Activated CD8-positive, alpha-beta memory T cell treated with anti-CD3 and anti-CD28 coated beads for 4 hours (primary cell): ENCODE results near the gene BHMT.
"Not testable (repeated sequence)": the region's sequence is repeated elsewhere in the genome, so short reads cannot be mapped to it uniquely, and the experiment has no call there.

Experiments
- DNase-seq, 2 donors: peaks; one replicate each; pipeline ENCODE4 v3.0.0-alpha.2; 2020; ENCODE audit warnings: low read depth in 2 of 2

Gene BHMT

DNA sequence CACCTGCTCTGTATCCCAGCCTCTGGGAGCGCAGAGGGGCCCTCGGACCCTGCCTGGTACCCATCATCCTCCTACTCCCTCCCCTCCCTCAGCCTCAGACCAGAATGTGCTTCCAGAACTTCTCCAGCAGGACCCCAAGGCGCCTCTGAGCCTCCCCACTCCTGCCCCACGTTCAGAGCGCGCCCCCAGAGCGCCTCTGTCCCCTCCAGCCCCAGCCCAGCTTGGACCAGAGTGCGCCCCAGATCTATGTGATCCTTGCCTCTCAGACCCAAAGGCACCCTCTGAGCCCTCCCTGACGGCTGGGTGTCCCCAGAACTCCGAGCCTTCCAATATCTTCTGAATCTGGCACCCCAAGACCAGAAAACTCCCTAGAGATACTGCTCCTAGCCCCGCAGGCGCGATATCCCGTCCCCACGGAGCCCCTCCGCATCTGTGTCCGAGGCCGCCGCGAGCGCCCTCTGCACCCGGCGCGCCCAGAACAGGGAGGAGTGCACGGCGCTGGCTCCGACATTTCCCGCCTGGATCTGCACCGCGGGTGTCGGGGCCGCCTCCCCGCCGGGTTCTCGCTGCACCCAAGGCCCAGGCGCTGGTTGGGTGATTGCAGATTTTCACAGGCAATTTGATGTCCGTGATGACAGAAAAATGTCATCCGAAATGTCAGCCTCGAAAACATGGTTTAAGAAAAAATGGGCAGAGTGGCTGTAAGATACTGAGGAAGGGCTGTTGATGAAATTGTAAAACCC is 522 bp downstream of the BHMT start:
- no peak for DNase-seq

DNA sequence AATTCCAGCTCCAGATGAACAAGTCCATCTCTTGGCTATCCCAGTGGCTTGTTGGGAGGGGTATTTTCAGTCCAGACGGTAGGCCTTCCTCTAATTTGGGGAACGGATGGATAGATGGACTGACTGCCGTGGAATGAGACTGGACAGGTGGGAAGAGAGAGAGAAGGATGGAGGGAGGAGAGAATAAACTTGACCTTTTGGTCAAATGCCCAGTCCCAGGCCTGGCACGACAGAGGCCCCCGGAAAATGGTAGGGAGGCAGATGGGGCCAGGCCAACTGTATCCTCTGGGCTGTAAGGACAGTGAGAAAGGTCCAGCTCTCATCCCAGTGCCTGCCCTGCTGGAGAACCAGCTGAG is 1.1 kb downstream of the BHMT start:
- no peak for DNase-seq

DNA sequence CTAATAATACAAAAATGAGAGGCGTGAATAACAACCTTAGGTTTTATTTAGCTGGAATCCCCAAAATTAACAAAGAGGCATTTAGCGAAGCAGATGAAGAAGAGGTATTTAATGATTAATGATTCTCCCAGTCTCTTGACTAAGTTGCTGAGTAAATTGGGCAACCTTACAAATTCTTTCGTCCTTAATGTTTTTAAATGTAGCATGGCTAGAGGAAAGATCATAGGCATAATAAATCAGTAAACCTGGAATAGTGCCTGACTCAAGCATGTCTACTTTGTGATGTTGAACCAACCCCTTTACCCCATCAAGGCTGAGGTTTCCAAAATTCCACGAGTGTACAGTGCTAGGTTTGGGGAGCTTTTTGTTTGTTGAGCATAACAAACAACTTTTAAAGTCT is 7.9 kb downstream of the BHMT start:
- DNase-seq: no peak

DNA sequence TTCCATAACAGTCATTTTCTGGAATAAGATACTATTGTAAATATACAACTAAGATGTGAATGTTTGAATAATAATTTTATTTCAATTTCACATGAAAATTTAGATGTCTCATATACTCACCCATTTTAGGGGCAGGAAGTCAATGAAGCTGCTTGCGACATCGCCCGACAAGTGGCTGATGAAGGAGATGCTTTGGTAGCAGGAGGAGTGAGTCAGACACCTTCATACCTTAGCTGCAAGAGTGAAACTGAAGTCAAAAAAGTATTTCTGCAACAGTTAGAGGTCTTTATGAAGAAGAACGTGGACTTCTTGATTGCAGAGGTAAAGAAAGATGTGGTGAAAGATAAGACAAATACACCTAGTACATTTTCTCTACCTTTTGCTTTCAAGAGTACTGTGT is 8.6 kb downstream of the BHMT start:
- DNase-seq: no peak

DNA sequence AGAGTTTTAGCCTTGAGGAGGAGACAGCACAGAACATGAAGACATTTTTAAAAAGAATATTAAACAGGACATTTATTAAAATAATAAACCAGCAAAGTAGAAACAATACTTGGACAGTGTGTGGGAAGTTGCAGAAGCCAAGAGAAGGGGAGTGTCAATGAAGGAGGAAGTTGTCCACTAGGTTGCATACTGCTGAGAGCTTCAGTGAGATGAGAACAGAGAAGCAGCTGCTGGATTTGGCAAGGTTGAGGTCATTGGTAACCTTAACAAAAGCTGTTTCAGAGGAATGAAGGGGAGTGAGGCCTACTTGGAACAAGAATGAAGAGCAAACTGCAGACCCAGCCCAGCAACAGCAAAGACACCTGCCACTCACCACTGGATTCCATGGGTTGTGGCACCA is 11.4 kb downstream of the BHMT start:
- no peak for DNase-seq

DNA sequence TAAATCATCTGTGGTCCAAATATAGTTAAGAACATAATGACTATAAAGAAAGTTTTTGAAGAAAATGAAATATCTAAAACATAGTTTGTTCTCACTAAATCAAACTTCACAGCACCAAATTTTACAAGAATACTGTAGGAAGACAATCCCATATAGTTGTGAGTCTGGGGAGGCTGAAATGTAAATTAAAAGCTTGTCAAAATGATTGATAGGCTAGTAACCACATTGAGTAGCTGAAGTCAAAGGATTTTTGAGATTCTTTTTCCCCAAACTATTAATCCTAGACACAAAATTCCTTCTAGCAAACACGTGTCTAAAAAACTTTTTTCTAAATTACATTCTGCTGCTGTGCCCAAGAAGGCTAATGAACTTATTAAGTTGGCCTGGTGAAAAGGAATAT is 13.0 kb downstream of the BHMT start:
- DNase-seq: no peak

DNA sequence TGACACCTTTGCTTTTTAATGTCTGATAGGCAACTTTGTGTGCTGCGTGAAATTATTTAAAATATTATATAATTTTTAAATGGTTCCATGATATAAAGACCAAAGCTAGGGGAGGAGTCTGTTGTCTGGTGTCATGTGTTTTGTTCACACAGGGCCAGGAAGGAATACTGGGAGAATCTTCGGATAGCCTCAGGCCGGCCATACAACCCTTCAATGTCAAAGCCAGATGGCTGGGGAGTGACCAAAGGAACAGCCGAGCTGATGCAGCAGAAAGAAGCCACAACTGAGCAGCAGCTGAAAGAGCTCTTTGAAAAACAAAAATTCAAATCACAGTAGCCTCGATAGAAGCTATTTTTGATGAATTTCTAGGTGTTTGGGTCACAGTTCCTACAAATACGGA is 19.2 kb downstream of the BHMT start:
- DNase-seq: no peak

DNA sequence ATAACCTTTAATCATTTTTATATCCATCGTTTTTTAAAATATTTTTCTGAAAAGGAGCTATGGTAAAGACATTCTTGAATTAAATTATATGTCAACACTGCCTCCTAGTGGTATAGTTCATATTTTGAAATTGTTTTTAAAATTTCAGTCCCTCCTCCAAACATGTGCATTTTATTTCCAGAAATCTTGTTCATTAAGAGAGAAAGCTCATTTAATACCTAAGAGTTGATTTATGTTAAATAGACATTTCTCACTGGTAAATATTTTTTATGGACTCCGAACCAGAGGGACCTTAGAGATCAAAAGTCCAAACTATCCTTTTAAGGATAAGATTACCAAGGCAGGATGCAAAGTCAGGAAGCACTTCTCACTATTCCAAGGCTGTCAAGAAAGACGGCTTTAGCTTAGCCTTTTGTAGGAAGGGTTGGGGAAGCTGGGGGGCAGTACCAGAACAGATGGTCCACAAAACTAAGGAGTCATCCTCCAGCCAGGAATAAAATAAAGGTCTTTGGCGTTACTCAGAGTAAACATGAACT is 21.6 kb downstream of the BHMT start:
- DNase-seq: no peak

DNA sequence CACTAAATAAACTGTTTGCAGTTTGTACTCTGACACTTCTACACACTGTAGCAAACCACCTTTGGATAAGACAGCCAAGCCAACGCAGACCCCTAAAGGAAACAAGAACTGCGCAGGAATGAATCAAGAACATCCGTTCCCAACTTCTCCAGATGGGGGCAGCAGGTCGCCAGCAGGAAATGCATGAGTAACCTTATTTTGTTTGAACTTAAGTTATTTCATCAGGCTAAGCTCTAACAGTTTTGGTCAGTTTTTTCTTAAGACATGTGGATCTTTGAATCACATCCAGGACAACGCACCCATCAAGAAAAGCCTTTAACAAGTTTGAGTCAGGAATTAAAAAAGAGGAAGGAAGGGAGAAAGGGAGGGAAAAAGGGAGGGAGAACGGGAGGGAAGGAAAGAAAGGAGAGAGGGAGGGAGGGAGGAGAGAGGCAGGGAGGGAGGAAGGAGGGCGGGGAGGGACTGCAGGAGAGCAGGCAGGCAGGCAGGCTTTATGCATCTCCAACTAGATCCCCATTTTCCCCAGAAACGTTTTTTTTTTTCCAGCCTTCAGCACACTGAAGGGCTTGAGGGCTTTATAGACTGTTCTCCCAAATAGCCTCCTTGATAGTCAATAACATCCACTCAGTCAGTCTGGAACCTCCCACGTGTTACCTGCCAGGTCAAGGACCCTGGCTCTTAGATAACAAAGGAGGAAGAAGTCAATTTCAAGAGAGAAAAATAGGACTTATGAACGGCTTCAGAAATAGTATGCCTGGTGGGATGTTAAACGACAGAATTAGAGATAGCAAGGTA is 22.2 kb downstream of the BHMT start:
- DNase-seq: peak; percentile 23 to 33

DNA sequence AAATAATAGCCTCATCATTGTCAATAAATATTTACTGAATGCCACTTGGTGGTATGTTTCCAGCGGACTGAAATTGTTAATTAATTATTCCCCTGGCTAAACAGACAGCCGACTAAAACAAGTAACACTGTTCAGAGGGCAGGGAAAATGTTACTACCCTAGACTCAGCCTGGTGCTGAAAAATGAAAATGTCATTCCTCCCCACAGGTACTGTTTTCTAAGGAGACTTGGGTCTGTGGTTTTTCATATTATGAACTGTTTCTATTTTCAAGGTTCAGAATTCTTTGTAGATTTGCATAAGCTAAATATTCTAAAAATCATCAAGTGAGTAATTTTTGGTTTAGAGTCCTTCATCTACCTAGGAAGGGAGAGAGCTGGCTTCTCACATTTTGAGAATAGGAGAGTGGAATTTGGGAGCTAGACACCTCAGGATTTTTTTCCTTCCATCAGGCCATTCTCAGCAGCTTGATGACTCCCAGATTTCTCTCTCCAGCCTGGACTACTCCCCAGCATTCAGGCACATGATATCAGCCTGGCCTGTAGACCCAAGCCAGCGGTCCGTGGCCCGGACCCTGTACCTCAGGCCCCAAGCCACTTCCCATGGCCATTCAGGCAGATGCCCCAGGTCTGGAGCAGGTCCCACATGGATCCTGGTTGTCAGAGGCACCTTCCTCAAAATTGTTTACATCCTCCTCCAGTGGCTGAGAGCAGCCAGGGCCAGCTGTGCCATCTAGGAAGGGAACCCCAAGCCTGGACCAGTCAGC is 24.4 kb downstream of the BHMT start:
- DNase-seq: no peak

DNA sequence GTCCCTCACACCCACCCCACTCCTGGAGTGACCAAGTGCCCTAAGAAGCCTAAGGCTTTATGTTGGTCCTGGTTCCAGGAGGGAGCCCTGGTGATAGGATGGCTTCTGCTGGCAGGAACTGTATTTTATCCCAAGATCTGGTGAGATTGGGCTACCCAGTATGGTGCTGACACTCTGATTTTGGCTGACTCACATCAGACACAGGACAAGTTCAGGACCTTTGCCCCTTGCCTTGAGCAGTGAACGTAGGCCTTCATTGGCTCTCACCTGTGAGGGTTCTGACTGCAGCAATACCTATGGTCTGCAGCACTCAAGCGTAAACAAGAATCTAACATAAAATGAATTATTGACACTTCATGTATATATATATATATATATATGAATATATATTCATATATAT is 25.0 kb downstream of the BHMT start:
- no peak for DNase-seq

DNA sequence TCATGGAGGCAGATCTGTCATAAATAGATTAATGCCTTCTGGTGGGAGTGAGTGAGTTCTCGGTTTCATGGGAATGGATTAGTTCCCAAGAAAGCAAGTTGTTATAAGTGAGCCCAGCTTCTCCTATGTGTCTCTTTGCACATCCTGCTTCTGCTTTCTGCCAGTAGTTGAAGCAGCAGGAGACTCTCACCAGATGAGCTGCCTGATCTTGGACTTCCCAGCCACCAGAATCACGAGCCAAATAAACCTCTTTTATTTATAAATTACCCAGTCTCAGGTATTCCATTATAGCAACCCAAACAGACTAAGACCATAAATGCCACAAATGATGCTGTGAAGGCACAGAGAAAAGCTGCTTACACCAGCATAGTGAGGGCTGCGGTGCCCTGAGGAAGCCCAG is 28.9 kb downstream of the BHMT start:
- DNase-seq: no peak

DNA sequence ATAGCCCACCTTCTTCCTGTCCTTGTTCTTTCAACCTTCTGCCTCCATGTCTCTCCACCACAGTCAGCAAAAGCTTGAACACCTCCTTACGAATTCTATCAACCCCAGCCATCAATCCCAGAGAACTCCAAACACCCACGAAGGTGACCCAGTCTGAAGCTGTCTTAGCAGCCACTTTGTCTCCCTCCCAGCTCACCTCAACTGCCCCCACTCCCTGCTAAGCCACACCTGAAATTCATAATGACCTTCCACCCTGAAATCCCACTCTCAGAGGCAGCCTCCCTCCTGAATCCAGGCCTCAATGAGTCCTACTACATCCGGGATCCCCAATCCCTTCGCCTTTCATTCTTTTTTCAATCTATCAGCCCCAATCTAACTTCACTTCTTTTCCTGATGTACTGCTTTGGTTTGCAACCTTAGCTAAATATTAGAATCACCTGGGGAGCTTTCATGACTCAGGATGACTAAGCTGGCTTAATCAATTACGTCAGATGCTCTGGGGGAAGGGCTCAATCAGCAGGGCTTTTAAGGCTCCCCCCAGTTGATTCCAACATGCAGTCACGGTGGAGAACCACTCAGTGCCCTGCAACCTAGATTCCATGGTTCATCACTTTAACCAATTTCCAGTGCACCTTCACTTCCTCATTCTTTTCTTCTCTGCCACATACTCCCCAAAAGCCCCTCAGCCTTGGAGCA is 32.2 kb downstream of the BHMT start:
- DNase-seq: no peak

DNA sequence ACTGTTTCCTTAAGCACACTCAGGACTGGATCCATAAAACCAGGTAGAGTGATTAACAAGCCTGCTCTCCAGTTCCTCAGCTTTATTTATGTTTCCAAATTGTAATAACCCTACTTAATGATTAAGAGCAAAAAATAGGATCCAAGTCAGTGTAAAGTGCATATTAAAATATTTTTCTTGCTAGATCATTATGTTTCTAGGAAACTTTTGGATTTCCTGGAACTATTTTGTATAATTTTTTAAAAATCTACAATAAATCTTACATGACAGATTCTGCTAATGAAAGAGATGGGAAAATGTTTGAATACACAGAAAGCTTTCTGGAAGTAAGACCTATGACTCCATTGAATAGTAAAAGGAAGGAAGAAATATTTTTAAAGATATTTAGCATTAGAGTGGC is 35.5 kb downstream of the BHMT start:
- no peak for DNase-seq

DNA sequence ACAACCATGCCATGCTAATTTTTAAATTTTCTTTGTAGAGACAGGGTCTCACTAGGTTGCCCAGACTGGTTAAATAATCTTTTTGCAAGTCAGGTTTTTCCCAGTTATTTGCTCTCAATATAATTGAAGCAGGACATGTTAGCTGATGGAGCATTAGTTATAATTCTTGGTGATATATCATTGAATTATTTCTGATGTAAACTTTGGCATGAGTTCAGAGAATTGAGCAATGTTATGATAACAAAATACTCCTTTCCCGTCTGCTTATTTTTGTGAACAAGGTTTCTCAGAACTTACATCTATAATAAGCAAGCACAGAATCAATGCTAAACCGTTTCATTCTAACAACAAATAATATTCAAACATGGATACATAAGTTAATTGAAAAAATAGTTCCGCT is 37.8 kb downstream of the BHMT start:
- DNase-seq: no peak

DNA sequence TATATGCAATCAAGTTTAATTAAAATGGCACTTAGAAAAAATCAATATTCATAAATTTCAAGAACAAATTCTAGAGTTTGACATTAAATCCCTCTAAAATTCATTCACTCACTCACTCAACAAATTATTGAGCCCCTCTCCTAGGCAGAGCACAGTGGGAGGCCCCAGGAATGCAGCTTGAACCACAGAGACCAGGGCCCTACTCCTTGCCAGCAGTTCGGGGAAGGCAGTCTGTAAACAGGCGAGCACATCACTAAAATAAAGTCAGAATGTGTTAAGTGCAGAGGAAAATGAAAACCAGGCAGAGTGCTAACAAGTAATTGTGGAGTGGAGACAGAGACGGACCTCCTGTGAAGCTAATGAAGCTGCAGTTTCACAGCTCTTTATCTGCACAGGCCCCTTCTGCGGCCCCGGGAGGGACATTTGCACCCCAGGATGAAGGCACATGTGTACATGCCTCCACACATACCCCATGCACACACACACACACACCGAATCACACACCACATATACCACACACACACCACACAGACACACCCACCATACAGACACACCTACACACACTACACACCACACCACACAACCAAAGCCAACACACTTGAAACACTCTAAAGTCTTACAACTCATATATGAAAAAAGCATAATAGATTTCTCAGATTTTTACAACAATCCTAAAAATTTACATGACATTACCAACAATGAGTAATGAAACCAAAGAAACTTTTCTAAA is 40.5 kb downstream of the BHMT start:
- DNase-seq: no peak

DNA sequence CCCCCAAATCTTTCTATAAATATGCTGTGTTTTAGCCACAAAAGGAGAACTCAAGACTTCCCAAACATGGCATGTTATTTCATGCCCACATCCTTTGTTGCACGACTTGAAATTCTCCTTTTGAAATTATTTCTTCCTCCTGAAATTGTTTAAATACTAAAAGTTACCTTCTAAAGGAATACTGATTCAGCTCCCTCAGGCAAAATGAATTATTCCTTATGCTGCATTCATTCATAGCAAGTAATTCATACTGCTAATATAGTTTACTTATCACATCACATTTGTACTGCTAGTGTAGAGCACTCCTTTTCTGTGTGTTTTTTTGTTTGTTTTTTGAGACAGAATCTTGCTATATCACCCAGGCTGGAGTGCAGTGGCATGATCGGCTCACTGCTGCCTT is 45.7 kb downstream of the BHMT start:
- no peak for DNase-seq

DNA sequence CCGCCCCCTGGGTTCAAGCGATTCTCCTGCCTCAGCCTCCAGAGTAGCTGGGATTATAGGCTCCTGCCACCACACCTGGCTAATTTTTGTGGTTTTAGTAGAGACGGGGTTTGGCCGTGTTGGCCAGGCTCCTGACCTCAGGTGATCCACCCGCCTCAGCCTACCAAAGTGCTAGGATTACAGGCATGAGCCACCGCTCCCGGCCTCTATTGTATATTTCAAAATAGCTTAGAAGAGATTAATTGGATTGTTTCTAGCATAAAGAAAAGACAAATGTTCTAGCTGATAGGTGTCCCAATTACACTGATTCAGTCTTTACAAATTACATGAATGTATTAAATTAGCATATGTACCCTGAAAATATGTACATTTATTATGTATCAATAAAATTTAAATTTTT is 50.0 kb downstream of the BHMT start:
- not testable (repeated sequence) for DNase-seq

DNA sequence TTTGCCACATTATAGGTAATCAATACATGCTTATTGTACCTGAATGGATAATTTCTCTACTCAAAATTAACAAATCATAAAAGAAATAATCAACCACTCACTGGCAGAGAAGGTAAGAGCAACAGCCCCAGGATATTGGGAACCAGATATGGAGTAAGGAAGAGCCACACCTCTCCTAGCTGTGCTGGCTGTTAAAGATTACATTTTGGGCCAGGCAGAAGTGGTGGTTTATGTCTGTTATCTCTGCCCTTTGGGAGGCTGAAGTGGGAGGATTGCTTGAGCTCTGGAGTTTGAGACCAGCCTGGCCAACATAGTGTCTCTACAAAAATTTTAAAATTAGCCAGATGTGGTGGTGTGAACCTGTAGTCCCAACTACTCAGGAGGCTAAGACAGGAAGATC is 56.4 kb downstream of the BHMT start:
- no peak for DNase-seq

DNA sequence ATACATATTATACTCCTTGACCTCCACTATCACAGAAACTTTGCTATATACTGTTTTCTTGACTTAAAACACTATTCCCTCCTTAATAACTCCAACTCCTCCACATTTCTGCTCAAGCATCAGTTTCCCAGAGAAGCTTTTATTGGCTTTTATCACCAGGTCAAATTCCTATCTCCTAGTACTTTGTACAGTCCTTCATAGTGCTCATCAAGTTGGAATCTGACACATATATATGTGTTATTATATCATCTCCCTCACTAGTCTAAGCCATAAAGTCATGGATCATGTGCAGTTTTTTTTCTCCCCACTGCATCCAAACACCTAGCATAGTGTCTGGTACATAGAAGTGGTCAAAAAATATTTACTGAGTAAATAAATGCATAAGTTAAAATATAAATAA is 59.1 kb downstream of the BHMT start:
- DNase-seq: no peak

DNA sequence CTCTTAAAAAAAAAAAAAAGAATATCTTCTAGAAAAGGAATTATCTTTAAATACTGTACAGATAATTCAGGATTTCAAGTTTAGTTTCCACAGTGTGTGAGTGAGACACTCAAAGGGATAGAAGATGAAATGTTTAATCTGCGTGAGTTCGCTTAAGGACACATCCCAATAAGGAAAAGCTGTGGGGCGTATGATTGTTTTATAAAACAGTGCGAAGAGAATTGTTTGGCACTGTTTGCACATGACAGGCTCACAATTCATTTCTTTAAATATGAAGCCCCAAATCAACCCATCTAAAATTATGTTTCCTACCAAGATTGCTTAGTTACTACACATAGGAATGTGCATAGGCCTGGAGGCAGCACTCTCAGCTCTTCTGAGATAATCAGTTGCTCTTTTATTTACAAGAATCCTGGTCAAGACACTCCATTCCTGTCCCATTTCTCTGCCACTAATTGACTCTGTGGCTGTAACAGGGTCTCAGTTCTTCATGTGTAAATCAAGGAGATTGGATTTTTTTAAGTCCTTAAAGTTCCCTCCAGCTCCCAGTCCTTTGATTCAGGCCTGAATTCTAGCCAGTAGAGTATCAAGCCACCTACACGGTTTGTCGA is 60.1 kb downstream of the BHMT start:
- DNase-seq: no peak
